ENCODE results near the gene FRMD1.

FRMD1 gene

DNA sequence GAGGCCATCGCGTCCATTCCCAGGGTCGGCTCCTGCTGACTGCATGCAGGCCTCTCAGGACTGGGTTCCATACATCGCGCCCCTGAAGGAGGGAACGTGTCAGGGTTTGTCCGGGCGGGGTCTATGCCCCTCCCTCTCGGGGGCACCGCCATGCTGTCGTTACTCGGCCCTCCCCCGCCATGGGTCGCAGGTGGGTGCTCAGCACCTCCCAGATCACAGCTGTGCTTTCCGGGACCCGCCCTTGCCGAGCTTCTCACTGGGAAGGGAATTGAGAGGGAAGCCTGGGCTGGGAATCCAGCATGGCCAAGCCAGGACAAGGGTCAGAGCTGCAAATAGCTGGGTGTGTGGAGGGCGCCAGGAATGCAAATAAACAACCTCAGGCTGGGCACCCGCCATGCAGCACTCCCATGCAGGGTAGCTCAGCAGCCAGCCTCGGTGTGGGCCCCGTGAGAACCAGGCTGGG lies at the start of gene FRMD1:
TSS of gene FRMD1 (minus strand) at position 270 of the 463 bp plus-strand sequence. CDS start at position 152, 118 bp downstream.
- no peak for DNase-seq

DNA sequence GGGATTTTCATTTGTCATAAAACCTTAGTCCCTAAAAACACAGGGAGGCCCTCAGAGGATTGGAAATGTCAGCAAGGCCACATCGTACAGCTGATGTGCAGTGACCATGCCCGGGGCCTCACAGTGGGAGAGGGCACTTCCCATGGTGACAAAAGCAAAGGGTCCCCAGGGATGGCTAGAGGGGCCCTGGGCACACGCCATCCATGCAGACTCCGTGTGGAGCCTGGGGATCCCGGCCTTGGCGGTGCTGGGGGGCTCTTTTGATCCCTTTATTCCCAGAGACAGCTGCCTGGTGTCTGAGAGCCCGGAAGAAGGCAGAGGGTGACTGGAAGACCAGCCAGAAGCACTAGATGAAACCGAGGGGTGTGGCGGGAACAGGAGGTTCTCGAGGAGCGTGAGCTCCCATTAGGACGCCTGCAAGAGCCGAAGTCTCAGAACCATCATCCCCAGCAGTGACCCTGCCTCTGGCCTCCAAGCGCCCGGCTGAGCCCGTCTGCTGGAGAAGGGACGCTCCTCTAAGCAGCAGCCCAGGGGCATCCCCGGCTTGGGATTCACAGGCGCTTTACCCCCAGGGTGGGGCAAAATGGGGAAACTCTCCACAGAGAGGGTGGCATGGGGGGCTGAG lies 49.1 kb upstream of the FRMD1 start:
- no peak for DNase-seq

DNA sequence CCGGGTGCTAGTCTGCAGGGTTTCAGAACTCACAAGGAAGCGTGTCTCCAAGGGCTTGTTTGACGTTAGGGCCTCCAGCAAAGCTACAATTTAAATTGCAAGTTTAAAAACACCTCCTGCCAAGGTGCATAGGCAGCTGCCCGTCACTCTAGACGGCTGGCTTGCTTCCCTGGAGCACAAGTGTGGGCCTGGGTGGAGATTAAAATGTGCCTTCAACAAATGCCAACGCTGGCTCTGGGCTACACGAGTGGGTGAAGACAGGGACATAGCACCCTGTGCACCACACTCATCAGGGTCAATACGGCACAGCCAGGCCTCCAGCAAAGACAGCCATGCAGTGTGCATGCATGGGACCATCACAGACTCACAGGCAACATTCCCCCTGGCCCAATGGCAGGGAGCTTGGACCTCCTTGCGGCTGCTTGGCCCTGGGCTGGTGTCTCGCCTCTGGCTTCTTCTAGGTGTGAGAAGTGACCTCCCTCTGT lies 48.4 kb upstream of the FRMD1 start:
- DNase-seq: no peak

DNA sequence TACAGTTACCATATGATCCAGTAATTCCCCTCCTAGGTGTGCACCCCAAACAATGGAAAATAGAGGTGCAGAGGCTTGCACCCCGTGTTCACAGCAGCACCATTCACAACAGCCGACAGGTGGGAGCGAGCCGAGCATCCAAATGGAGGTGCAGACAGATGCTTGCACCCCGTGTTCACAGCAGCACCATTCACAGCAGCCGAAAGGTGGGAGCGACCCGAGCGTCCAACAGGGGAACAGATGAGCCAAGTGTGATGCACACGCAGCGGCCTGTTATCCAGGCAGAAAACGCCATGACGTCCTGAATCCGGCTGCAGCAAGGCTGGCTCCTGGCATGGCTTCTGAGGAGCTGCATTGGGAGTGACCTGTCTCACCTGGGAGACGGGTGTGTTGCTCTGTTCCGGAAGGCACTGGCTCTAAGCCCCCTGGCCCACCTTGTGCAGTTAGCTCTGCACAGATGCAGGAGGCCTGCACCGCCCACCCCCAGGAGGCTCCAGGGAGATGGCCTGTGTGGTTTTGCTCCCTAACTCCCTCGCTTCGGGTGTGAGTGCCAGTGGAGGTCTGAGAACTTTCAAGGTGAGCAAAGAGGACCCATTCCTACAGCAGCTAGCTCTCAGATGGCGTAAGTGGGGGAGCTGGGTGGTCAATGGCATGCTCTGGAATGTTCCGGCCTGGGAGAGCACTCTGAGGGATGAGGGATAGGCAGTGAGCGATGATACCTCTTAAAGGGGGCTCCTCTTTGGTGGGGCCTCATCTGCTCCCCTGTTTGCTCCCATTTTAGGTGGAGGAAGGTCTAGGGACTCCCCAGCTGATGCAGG lies 47.8 kb upstream of the FRMD1 start:
- DNase-seq: no peak

DNA sequence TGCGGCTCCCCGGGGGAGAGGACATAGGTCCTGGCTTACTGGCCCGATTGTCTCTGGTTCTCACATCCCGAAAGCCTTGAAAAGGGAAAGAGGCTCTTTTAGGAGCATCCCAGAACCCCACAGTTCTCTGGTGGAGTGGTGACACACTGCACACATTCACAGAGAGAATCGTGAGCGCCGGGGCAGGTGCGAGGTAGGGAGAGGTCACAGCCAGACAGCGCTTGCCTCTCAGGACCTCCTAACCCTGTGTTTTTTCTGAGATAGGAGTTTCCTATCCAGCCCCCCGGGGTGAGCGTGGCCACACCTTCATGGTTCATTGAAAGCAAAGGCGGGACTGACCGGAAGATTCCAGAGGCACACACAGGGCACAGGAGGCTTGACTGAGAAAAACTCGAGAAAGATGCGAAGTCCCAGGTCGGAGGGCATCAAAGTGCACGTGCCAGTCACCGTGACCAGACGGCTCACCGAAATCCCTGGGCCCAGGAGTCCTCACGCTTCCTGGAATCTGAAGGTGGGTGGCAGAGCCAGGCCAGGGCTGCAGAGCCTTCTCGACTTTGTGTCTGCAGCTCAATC lies 46.5 kb upstream of the FRMD1 start:
- no peak for DNase-seq

DNA sequence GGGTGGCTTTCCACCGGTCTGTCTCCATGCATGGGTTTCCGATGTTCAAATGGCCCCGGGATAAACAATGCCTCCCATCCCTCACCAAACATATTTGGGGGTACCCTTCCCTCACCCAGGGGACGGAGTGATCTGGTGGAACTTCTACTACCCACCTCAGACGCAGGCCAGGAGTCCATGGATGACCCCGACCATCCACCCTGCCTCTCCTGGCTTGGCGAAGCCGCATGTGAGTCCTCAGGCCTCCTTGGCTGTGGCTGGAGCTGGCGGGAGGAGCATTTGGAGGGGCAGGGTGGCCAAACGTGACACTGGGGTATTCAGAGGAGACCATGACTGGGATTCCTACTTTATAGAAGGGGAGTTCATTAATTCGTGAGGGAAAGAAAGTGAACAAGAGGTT lies 45.9 kb upstream of the FRMD1 start:
- no peak for DNase-seq

DNA sequence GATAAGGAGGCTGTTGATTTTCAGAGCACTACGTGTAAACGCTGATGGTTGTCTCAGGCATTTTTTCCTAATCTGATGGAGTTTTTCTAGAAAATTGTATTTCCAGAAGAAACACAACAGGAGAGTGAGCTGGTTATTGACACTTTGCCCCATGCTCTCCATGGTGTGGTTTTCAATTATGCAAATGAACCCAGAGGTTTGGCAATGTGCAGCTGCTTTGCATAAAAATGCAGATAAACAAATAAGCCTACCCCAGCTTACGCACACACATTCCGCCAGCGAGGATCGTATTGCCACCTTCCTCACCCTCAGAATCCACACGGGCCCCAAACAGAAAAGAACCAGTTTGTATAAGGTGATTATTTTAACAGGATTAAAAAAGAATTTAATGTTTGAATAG lies 45.1 kb upstream of the FRMD1 start:
- DNase-seq: no peak

DNA sequence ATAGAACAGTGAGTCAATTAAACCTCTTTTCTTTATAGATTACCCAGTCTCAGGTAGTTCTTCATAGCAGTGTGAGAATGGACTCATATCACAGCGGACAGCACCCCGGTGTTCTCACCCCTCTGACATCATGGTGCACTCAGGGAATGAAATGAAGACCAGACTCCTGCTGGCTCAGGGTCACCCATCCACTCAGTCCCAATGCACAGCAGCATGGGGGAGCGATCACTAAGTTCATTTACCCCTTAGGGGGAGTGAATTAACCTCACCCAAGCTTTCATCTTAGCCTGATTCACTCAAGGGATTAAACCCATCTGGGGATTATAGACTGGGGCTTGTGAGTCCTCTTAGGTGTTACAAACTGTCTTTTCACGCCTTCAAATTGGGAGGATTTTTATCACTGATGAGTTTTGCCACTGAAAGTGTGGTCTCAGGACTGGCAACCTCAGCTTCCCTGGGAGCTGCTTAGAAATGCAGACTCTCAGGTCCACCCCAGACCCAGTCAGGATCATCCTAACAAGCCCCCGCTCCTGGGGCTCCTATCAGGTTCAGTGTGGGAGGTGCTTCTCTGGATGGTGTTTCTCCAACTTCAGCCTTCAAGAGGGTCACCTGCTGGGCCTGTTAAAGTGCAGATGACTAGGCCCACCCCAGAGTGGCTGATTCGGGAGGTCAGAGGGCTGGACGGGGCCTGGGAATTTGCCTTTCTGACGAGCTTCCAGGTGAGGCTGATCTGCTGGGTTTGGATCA lies 44.3 kb upstream of the FRMD1 start:
- no peak for DNase-seq

DNA sequence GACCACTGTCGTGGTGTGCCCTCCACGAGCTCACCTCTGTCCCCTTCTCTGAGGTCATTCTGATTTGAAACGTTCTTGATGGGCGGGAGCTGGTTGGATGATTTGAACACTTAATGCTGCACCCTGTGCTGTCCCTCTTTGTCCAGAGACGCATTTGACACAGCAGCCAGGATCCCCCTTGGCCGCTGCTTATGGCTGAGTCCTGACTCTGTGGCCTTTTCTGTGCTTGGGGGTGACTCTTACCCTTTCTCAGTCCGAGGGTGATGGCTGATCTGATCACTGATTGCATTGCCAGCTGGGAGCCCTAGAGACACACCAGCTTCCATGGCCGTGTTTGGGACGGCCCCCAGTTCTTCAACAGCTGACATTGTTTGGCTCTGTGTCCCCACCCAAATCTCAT lies 43.5 kb upstream of the FRMD1 start:
- DNase-seq: no peak

DNA sequence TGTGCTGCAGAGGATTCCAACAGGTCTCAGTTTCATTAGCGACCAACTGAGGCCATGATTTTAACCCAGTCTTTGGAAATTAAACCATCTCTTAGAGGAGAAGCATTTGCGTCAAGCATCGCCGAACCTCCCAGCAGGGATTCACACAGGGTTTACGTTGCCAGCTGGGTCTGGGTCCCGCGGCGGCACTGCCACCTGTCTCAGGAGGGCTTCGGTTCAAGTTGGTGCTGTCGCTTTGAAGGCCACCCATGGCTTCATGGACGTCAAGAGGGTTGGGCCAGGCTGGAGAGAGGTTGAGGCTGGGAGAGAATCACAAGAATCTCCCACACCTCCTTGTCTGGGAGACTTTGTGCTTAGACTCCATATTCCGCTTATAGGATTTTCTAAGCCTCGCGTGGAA lies 43.0 kb upstream of the FRMD1 start:
- DNase-seq: no peak

DNA sequence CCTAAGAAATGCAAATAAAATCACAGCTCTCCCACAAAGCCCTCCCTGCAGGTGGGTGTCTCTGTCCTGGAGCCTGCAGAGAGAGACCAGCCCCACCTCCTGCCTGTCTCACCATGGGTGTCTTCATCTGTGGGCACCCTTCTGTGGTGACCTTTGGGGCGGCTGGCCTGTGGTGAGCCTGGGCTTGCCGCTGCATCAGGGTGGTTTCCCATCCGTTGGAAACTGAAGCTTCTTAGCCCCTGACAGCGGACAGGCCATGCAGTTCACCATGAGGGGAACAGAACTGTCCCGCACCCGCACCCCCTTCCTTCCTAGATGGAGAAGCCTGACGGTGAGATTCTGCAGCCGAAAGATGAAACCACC lies 42.3 kb upstream of the FRMD1 start:
- DNase-seq: no peak

DNA sequence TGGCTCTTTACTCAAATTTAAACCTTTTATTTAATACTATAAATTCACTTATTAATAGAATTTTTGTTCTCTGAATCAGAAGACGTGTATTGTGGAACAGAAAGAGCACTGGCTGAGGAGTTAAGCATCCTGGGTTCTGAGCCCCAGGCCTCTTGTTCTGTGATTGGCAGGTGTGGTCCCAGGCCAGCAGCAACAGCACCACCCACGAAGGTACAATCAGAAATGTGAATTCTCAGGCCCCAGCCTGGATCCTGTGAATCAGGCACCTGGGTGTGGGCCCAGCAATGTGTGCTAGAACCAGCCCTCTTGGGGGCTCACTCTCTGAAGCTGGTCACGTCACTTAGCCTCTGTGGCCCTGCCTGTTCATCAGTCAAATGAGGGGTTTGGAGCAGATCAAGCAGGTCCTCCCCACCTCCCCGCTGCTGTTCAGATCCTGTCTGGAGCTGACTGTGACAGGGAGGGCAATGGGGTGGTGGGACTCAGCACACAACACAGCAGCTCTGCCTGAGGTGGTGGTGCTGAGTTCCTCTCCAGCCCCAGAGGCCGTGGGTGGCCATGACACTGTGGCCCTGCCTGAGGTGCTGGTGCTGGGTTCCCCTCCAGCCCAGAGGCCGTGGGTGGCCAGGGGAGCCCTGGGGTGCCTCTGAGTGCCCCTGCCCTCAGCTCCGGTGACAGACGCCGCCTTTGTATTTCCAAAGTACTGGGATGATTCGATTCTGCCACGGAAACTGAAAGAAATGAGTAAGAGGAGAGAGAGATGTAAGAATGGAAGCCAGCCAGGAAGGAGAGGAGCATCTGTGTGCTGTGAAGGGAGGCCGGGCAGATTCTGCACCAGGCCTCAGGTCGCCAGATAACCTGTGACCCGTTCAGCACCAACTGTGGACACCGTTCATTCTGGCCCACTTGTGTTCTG lies 41.6 kb upstream of the FRMD1 start:
- DNase-seq: no peak

DNA sequence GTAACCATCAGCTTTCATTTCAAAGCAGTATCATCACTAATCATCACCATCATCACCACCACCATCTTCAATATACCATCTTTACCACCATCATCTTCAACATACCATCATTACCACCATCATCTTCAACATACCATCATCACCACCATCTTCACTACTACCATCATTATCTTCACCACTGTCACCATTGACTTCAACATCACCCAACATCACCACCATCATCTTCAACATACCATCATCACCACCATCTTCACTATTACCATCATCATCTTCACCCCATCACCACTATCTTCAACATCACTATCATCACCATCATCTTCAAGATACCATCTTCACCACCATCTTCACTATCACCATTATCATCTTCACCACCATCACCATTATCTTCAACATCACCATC lies 40.5 kb upstream of the FRMD1 start:
- DNase-seq: no peak

DNA sequence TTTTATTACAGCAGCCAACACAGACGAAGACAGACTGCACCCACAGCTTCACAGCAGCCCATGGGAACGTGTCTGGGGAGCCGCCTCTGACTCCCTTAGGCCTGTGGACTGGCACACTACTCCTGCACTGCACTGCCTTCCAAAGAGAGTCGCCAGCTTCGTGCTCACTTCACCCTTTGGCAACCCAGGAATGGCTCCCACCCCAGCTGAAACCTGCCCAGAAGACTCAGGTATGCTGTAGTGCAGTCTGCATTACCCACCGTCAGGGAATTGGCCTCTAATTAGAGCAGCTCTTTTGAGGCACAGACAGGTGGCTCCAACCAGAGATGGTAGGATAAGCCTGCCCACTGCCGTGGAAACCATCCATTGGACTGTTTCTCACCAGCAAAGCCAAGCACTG lies 39.9 kb upstream of the FRMD1 start:
- DNase-seq: no peak

DNA sequence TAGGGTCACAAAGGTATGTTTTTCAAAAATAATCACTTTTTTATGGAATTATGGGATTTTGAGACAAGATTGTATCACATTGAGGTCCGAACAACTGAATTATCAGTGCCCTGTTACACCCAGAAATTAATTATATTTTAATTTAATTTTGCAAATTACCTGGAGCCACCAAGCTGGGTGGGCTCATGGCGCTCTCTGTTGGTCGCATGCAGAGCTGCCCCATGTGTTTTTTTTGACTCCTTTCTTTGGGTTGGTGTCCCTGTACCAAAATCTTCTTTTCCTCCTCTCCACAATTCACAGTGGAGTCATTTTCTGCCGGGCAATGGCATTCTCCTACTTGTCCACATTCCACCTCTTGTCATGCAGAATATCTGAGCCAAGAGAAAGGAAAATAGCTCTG lies 38.9 kb upstream of the FRMD1 start:
- no peak for DNase-seq

DNA sequence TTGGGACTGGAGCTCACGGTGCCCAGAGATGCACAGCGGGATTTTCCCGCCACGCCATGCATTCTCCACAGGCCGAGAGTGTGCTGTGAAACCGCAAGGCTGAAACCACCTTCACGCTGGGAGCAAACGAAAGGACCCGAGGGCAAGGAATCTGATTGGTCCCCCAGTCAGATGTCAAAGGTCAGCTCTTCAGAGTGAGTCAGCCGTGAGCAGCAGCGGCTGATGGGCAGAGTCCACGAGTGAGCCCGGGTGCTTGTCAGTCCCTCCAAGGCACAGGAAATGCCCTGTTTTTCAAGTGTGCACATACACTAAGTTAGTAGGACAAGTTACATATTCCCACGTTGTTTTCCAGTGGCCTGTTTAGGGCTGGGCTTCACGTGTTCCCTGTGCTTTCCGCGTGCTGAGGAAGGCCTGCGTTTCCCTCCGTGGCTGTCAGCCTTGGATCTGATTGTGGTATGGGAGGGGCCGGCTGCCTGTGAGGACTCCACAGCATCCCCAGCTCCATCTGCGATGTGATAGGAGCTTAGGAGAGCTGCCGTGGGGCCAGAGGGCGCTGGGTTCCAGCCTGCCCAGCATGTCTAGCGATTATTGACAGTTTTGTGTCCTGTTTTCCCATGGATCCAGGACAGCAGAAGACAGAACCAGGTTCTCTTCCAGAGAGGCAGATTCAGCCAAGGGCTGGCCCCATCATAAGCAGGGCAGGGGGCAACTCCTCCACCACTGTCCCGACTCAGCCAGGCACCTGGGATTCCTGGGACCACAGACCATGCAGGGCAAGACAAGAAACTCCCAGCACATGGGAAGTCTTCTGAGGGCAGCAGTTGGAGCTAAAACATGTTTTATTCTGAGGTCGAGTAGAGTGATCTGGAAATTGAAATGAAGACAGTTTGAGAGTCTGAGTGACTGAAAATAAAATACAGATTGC lies 38.2 kb upstream of the FRMD1 start:
- DNase-seq: no peak

DNA sequence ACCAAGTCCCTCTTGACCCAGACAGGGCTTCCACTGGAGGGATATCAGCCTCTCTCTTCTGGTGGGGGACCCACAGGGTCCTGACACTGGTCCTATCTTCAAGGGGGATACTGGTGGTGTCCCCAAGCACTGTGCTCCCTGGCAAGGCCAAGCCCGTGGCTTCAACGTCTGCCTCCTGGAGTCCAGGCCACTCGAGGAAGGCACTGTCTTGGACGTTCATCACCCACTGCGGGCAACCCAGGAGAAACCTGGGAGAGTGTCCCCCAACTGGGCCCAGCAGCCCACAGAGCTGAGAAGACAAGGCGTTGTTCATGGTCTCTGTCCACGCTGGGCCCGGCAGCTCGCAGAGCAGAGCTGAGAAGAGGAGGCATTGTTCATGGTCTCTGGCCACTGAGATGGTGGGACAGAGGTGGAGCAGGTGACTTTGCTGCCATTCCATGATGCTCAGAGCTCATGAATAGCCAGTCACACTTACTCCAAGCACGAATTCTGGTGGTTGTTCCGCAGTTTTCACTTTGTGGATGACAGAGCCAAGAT lies 37.5 kb upstream of the FRMD1 start:
- DNase-seq: no peak

DNA sequence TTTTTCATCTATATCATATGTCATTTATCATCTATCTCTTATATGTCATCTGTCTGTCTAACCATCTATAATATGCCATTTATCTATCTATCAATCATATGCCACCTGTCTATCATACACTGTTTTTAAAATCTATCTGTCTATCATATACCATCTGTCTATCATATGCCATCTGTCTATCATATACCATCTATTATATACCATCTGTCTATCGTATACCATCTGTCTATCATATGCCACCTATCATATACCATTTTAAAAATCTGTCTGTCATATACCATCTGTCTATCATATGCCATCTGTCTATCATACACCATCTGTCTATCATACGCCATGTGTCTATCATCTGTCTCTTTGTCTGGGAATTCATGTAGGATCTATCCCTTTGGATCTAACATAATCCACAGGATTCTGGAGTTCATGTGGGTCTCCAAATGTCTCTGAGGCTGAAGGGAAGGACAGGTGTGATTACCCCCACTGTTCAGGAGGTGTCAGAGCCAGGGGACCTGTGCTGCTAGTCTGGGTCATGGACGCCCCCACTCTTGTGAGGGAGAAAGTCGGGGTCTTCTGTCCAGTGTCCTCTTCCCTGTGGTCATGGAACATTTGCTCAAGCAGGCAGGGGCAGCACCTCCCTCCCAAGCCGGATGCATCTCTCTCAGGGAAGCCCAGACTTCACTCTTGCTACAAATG lies 36.9 kb upstream of the FRMD1 start:
- no peak for DNase-seq

DNA sequence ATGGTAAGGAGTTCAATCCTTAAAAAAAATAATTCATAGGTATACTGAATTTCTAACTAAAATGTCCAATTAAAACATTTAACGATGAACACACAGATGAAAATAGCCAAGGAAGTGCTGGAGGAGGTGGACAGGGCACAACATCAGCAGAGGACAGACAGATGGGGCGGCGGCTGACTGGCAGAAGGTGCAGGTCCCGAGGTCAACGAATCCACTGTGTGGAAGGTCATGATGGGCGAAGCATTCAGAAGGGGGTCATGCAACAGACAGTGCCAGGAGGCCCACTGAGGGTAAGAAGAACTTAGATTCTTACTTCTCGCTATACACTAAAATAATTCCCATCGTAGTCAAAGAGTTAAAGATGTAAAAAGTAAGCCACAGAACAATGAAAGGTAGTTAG lies 34.2 kb upstream of the FRMD1 start:
- no peak for DNase-seq

DNA sequence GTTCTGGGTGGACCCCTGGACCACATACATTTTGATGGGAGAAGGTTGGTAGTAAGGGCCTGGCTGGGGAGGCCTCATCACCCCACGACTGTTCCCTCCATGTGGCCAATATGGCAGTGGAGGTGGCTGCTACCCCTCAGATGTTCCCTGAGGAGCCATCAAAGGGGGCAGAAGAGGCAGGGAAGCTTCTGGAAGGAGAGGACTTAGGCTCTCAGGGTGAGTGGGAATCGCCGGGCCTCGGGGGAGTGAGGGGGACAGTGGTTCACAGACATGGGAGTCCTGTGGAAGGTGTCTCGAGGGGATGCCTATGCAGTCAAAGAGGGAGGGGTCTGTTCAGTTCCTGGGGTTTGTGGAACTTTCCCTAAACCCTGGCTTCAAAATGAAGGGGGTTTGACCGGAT lies 32.9 kb upstream of the FRMD1 start:
- no peak for DNase-seq

Measured in GOT3 (cell line).